ENCODE data around the gene ARHGEF10L.

ARHGEF10L gene

DNA sequence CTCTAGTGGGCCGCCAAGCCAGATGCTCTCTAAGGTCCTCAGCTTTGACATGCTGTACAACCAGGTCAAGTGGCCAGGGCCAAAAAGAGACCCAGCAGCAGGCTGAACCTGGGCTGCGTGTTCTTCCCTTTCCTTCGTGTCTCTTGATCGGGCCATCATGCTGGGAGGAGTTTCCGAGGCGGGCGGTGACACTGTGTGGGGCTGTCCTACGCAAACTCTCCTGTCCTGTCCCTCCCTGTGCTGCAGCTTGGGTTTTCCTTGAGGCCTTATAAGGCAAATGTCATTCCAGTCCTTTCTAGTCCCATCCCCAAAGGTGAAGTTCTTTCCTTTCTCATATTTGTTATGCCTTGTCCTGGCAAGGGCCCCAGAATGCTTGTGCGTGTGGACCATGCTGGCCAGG, 56.7 kb downstream of the ARHGEF10L start:
- no peak for DNase-seq

- no peak for DNase-seq
Measured at GRCh38 chr1:17596651-17597509, 57.4 kb downstream of the ARHGEF10L start.

GRCh38 chr1:17597651-17598050, 58.2 kb downstream of the ARHGEF10L start:
- DNase-seq = no peak

DNA sequence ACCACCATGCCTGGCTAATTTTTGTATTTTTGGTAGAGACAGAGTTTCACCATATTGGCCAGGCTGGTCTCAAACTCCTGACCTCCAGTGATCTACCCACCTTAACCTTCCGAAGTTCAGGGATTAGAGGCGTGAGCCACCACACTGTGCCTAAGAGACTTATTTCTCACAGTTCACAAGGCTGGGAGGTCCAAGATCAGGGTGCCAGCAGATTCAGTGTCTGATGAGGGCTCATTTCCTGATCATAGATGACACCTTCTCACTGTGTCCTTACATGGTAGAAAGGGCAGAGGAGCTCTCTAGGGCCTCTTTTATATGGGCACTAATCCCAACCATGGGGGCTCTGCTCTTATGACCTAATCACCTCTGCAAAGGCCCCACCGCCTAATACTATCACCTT, 58.8 kb downstream of the ARHGEF10L start:
- DNase-seq = no peak

DNA sequence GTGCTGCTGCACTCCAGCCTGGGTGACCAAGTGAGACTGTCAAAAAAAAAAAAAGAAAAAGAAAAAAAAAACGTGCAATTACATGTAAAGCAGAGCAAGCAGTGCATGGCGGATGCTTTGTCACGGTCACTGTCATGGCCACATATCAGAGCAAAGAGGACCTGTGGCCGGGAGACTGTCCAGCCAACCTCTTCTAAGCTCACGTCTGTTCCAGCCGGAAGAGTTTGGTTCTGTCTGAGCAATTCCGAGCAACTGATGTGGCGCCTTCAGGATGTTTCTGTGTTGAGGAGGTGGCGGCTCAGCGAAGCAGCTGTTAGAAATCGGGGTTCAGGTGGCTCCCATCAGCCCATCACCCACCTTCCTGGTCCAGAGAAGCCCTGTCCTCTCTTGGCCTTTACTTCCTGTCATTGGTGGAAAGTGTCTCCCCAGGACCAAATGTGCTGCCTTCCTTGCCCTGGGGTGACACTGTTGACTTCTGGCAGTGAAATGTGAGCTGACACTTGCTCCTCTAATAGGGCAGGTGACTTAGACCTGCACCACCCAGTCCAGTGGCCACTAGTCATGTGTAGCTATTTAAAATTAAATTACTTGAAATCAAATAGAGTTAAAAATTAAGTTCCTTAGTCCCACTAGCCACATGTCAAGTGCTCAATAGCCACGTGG, 59.9 kb downstream of the ARHGEF10L start:
- DNase-seq = no peak

GRCh38 chr1:17599954-17600300, 60.4 kb downstream of the ARHGEF10L start:
- no peak for DNase-seq

DNA sequence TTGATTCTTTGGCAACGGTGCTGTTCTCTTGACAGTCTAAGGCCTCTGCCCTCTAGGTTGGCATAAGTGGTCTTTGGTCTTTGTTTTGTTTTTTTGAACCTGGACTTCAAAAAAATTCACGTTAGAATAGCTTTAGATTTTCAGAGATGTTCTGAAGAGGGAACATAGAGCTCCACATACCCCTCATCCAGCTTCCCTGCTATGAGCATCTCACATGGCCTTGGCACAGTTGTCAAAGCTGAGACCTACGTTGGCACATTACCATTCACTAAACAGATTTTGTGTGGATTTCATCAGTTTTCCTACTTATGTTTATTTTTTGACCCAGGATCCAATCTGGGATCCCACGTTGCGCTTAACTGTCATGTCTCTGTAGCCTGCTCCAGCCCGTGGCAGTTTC, 60.8 kb downstream of the ARHGEF10L start:
- no peak for DNase-seq

GRCh38 chr1:17601643-17602382, 62.3 kb downstream of the ARHGEF10L start:
- DNase-seq = no peak

DNA sequence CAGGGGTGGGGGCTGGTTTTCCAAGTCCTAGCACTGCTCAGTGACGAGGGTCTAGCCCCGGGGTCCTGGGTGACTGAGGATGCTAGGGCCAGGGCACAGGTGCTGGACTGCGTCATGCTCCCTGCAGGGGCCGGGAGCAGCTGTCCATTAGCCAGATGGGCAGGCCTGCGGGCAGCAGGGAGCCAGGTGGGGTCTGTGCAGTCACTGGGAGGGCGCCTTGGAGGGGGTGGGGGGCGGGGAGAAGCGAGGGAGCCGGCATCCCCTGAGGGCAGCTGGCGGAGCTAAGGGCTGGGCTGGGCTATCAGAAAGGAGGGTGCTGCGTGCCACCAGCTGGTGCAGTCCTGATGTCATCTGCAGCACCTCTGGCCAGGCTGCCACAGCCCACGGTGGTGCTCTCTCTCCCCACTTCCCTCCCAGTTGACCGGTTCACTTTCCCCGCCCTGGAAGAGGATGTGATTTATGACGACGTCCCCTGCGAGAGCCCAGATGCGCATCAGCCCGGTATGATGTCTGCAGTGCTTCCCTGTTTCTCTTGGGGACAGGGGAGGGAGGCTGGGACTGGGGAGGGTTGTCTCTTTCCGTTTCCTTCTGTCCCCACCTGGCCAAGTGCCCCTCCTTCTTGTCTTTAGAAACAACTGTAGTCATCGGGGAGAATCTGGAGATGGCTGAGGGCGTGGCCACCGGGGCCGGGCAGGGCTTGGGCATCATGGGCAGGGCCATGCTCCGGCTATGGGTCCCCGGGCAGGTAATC, 63.8 kb downstream of the ARHGEF10L start:
- DNase-seq = no peak

GRCh38 chr1:17605582-17606344, 66.3 kb downstream of the ARHGEF10L start:
- DNase-seq = no peak

GRCh38 chr1:17606826-17607440, 67.4 kb downstream of the ARHGEF10L start:
- DNase-seq = peak; percentile 33

- DNase-seq = no peak
Measured at GRCh38 chr1:17607644-17608581, 68.4 kb downstream of the ARHGEF10L start.

GRCh38 chr1:17609529-17609928, 70.0 kb downstream of the ARHGEF10L start:
- no peak for DNase-seq

DNA sequence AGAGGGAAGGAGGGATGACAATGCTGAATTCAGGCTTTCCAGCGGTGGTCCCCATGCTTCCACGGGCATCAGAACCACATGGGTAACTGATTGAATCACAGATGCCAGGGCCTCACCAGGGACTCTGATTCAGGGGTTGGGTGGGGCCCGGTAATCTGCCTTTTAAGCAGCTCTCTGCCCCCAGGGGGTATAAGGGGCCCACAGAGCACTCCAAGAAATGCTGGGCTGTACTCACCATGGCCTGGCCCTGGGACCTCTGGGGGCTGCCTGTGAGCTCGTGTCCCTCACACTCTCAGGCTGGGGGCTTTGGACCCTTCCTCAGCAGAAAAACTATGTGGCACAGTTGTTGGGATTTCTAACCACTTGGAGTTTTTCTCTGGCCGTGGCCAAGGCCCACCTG, 70.6 kb downstream of the ARHGEF10L start:
- DNase-seq = no peak

- no peak for DNase-seq
Measured at GRCh38 chr1:17610713-17611112, 71.2 kb downstream of the ARHGEF10L start.

- no peak for DNase-seq
Measured at GRCh38 chr1:17611991-17612390, 72.5 kb downstream of the ARHGEF10L start.

- DNase-seq = no peak
Measured at GRCh38 chr1:17612831-17613230, 73.3 kb downstream of the ARHGEF10L start.

- no peak for DNase-seq
Measured at GRCh38 chr1:17614586-17614985, 75.1 kb downstream of the ARHGEF10L start.

GRCh38 chr1:17615157-17615556, 75.7 kb downstream of the ARHGEF10L start:
- no peak for DNase-seq

DNA sequence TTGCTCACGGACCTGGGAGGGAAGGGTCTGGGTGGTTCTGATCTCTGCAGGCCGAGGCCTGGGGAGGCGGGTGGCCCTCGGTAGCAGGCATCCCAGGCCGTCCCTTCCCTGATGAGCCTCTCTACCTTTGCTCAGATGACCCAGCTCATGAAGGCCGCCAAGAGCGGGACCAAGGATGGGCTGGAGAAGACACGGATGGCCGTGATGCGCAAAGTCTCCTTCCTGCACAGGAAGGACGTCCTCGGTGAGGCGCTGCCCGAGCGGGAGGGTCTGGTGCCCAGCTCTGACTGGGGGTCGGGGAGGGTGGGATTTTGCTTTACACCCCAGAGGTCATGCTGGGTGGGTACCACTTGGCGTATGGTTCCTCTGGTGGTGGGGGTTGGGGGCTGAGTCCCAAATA, 76.5 kb downstream of the ARHGEF10L start:
- no peak for DNase-seq
